Measurements from ENCODE around the gene FSD2. TPM values are rescaled to one million over a fixed set of nuclear protein-coding genes. Genes with fewer than 3 reads are reported as not detected.
"Not testable (repeated sequence)": the region's sequence is repeated elsewhere in the genome, so short reads cannot be mapped to it uniquely, and the experiment has no call there.

Gene FSD2
- total RNA-seq, 6 donors from 2014 or later = 0.86 TPM; not detected in 5

DNA sequence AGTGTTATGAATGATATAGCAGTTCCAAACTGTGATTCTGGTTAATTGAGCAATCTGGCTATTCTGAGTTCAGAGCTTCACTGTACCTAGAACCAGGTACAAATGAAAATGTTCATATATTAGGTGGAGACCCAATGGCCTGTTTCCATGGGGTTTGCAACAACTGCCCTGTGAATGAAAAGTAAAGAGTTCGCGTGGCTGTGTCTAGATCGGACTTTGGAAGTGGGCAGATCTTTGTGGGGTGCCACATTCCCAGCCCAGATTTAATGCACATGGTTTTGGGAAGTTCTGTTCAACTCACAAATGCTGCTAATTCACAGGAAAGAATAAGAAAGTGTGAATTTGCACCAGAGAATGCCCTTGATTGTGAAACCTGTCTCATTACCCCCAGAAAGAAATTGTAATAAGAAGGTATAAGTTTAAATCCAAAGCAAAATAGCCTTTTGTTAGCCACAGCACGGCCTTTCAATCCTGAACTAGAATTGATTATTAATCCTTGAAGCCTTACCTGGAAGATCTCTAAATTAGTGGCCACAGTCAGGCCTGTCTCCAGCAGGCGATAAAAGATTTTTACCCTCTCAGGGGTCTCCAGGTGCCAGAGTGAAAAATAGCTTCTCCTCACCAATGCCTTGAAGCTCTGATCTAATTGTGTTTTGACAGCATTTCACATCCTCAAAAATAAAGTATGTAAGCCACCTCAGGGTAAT is 26.2 kb upstream of the FSD2 start:
- Histone ChIP-seq H3K36me3 (peaks cover 45 to 98% (median 86%) of the 10 kb centered on the region in 4 donors), H3K4me1 (peaks cover 0 to 13% (median 8%) of the 10 kb centered on the region in 4 donors), H3K4me3 (no peak overlapping the region), H3K27me3 (no peaks in the 10 kb centered on the region), H3K27ac (peak overlapping the region in 1 of 4 donors; percentile 39), H3K9me3 (no peaks in the 10 kb centered on the region)
- TF ChIP-seq, protein P1, sequence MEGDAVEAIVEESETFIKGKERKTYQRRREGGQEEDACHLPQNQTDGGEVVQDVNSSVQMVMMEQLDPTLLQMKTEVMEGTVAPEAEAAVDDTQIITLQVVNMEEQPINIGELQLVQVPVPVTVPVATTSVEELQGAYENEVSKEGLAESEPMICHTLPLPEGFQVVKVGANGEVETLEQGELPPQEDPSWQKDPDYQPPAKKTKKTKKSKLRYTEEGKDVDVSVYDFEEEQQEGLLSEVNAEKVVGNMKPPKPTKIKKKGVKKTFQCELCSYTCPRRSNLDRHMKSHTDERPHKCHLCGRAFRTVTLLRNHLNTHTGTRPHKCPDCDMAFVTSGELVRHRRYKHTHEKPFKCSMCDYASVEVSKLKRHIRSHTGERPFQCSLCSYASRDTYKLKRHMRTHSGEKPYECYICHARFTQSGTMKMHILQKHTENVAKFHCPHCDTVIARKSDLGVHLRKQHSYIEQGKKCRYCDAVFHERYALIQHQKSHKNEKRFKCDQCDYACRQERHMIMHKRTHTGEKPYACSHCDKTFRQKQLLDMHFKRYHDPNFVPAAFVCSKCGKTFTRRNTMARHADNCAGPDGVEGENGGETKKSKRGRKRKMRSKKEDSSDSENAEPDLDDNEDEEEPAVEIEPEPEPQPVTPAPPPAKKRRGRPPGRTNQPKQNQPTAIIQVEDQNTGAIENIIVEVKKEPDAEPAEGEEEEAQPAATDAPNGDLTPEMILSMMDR (IDR thresholded peaks at IDR 0.05) = no peak
- TF ChIP-seq POLR2A (IDR thresholded peaks at IDR 0.05) (no peak), POLR2AphosphoS5 (IDR thresholded peaks at IDR 0.05) (no peak), EP300 (IDR thresholded peaks at IDR 0.05) (no peak)
- 87 to 92% methylated on average over 5 of the region's 5 CpGs for WGBS, 2 donors
- ATAC-seq (ENCODE audit: low FRiP score in 2 of 2) = no peak
- DNase-seq = no peak

DNA sequence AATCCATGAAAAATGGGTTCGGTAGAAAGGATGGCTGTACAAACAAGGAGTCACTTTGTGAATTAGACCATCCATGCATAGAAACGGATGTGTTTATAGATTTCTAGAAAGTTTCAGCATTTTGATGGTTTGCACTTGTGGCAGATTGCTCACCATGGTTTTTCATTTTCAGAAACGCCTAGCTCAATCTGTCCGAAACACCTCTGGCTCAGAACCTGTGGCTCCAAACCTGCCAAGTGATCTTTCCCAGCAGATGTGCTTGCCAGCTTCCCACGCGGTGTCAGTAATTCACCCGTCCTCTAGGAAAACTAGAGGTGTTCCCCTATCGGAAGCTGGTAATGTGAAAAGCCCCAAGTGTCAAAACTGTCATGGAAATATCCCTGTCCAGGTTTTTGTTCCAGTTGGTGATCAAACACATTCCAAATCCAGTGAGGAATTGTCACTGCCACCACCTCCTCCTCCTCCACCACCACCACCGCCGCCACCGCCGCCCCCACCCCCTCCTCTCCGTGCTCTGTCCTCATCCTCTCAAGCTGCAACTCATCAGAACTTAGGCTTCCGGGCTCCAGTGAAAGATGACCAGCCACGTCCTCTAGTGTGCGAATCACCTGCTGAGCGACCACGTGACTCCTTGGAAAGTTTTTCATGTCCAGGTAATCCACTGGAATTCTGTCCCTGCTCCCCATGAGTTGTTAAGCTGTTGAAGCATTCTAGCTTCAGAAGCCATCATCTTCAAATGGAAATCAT is 24.7 kb upstream of the FSD2 start:
- Histone ChIP-seq H3K36me3 (peaks cover 50 to 98% (median 85%) of the 10 kb centered on the region in 4 donors), H3K4me1 (peaks cover 0 to 13% (median 8%) of the 10 kb centered on the region in 4 donors), H3K27ac (no peak overlapping the region), H3K4me3 (no peak overlapping the region), H3K9me3 (no peaks in the 10 kb centered on the region), H3K27me3 (no peaks in the 10 kb centered on the region)
- 89 to 93% methylated on average over 18 of the region's 18 CpGs for WGBS, 2 donors
- TF ChIP-seq EP300 (IDR thresholded peaks at IDR 0.05) = no peak
- TF ChIP-seq, protein P1 (IDR thresholded peaks at IDR 0.05) = no peak
- no peak for TF ChIP-seq POLR2A (IDR thresholded peaks at IDR 0.05)
- no peak for TF ChIP-seq POLR2AphosphoS5 (IDR thresholded peaks at IDR 0.05)
- DNase-seq = no peak
- no peak for ATAC-seq (ENCODE audit: low FRiP score in 2 of 2)

DNA sequence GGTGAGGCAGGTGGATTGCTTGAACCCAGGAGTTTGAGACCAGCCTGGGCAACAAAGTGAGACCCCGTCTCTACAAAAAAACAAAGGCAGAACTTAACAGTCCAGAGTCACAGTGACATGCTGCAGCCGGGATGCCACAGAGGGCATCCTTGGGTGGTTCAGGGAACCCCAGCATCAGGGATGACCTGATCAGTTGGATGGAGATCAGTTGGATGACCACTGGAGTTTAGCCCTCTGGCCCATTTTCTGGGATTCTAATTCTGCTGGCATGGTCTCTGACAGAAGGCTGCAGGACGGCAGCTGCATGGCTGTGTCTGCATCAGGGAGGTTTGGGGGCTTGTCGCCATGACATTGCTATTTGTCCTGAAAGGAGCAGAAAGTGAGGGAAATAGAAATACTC is 23.4 kb upstream of the FSD2 start:
- WGBS, 2 donors = 94 to 98% methylated on average over 4 of the region's 4 CpGs
- no peak for ATAC-seq (ENCODE audit: low FRiP score in 2 of 2)
- peaks cover 54 to 98% (median 83%) of the 10 kb centered on the region in 4 donors for H3K36me3 ChIP-seq

DNA sequence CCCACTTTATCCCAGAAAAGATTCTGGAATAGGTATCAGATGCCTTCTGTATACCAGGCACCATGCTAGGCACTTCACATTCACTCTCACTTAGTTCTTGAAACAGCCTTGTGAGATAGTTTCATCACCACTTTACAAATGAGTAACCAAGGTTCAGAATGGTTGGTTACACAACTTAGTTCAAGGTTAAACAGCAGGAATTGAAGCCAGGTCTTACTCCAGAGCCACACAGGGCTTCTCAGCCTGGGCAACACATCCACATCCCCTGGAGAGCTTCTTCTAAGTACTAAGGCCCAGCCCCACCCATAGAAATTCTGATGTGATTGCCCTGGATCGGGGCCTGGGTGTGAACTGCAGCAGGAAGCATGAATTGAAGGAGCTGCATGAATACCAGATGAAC is 22.2 kb upstream of the FSD2 start:
- Histone ChIP-seq H3K9me3 (no peaks in the 10 kb centered on the region), H3K4me1 (peaks cover 0 to 13% (median 8%) of the 10 kb centered on the region in 4 donors), H3K4me3 (no peak overlapping the region), H3K27ac (no peak overlapping the region), H3K27me3 (no peaks in the 10 kb centered on the region), H3K36me3 (peaks cover 52 to 98% (median 82%) of the 10 kb centered on the region in 4 donors)
- TF ChIP-seq POLR2AphosphoS5 (IDR thresholded peaks at IDR 0.05) (no peak), EP300 (IDR thresholded peaks at IDR 0.05) (no peak), POLR2A (IDR thresholded peaks at IDR 0.05) (no peak)
- TF ChIP-seq, protein P1 (IDR thresholded peaks at IDR 0.05) = no peak
- peak; percentile 15 to 21 for ATAC-seq (ENCODE audit: low FRiP score in 2 of 2)
- DNase-seq = no peak
- WGBS, 2 donors = 65% methylated on average over 1 of the region's 1 CpG; no CpG with 5 or more reads in 1 of the 2 donors

More for the DNA sequence above, 23.4 kb upstream of the FSD2 start:
- TF ChIP-seq POLR2A (IDR thresholded peaks at IDR 0.05) = no peak
- peaks cover 0 to 13% (median 8%) of the 10 kb centered on the region in 4 donors for H3K4me1 ChIP-seq
- no peak overlapping the region for H3K27ac ChIP-seq
- no peak for DNase-seq
- no peaks in the 10 kb centered on the region for H3K27me3 ChIP-seq
- no peak overlapping the region for H3K4me3 ChIP-seq
- no peaks in the 10 kb centered on the region for H3K9me3 ChIP-seq

DNA sequence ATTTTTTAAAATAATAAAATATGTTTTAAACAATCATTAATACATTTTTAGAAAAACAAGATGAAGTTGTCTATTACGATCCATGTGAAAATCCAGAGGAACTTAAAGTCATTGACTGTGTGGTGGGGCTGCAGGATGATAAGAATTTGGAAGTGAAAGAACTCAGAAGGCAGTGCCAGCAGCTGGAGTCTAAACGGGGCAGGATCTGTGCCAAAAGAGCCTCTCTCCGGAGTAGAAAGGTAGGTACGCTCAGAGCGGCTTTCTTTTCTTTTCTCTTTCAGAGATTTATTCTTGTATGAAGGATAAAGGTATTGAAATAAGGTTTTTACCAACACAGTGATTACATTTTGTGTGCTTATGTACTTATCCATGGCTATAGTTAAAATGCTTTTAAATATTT is 17.2 kb upstream of the FSD2 start:
- Histone ChIP-seq H3K4me3 (no peak overlapping the region), H3K27me3 (no peaks in the 10 kb centered on the region), H3K36me3 (peaks cover 68 to 93% (median 73%) of the 10 kb centered on the region in 4 donors), H3K4me1 (no peaks in the 10 kb centered on the region), H3K9me3 (no peaks in the 10 kb centered on the region), H3K27ac (no peak overlapping the region)
- 86 to 96% methylated on average over 5 of the region's 5 CpGs for WGBS, 2 donors
- TF ChIP-seq POLR2AphosphoS5 (IDR thresholded peaks at IDR 0.05) (no peak), POLR2A (IDR thresholded peaks at IDR 0.05) (no peak), EP300 (IDR thresholded peaks at IDR 0.05) (no peak)
- TF ChIP-seq, protein P1 (IDR thresholded peaks at IDR 0.05) = no peak
- DNase-seq (no peak), ATAC-seq (ENCODE audit: low FRiP score in 2 of 2) (no peak)

DNA sequence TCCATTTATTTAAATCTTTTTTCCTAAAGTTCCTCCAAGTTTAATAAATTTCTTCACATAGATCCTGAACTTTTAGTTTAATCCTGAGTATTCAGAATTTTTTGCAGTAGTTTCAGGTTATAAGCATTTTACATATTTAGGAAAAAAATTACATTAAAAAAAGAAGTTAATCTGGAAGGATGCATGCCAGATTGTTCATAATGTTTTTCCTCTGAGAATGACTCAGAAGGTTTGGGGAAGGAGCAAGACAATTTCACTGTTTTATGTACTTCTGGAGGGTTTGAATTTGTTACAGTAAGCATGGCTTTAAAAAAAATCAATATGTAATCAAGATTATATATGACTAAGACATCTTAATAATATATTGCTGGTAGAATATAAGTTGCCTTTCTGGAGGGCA is 16.0 kb upstream of the FSD2 start:
- not testable (repeated sequence) for DNase-seq; H3K9me3 ChIP-seq; H3K4me3 ChIP-seq; ATAC-seq (ENCODE audit: low FRiP score in 2 of 2); H3K27ac ChIP-seq; H3K4me1 ChIP-seq; H3K27me3 ChIP-seq
- H3K36me3 ChIP-seq = peaks cover 66 to 94% (median 71%) of the 10 kb centered on the region in 4 donors

DNA sequence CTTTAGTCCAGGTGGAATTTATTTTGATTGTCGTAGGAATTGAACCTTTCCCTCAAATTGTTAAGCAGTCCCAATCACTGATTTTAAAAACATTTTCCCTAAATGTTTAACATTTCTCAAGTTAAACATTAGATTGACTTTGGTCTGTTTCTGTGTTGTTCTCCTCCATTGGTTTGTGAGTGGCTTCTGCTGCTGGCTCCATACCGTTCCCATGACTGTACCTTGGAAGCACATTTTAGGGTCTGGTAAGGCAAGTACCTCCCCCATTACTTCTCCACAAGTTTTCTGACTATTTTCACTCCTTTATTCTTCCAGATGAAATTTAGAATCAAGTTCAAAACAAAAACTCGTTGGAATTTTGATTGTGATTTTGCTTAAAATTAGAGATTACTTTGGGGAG is 15.5 kb upstream of the FSD2 start:
- not testable (repeated sequence) for H3K27me3 ChIP-seq
- H3K36me3 ChIP-seq = peaks cover 65 to 94% (median 71%) of the 10 kb centered on the region in 4 donors
- 93 to 95% methylated on average over 3 of the region's 3 CpGs for WGBS, 2 donors

More for the DNA sequence above, 15.5 kb upstream of the FSD2 start:
- H3K27ac ChIP-seq; H3K9me3 ChIP-seq; DNase-seq; ATAC-seq (ENCODE audit: low FRiP score in 2 of 2); H3K4me3 ChIP-seq; H3K4me1 ChIP-seq: not testable (repeated sequence)

Measured in upper lobe of left lung (tissue), 6 donors.